Measurements from ENCODE around the gene ZNF200. TPM values are rescaled to one million over a fixed set of nuclear protein-coding genes. Genes with fewer than 3 reads are reported as not detected.
"Not testable (repeated sequence)": the region's sequence is repeated elsewhere in the genome, so short reads cannot be mapped to it uniquely, and the experiment has no call there.

The ZNF200 gene
- total RNA-seq, 4 donors from 2014 or later = 4.9 to 13.0 (median 7.4) TPM

DNA sequence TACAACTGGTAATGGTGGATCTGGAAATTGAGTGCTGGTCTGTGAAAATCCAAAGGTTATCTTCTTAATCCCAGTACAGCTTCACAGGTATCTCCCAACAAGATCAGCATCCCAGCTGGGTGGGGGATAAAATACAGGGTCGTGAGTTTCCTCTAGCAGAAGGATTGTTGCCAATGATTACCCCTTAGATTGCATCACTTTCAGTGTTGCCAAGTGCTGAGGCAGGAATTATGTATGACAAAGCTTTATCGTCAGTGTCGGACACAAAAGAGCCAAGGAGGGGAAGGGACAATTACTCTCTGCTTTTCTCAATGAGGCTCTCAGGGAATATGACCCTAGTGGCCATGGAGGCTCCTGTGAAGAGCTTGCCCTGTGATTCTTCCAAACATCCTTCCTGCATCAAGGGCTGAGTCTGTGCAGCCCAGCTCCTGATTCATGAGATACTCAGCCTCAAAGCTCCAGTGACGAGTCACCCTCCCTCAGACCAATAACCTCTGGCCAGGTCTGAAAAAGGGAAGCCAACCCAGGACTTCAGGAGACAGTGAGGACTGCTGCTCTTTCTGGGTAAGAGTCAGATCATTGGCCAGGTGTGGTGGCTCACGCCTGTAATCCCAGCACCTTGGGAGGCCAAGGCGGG is 31.9 kb downstream of the ZNF200 start:
- WGBS, 2 donors (ENCODE audit: low coverage in 1 of 2) = 60 to 84% methylated on average over 1 to 6 of the region's 6 CpGs

GRCh38 chr16:3198334-3199072 is 36.5 kb downstream of the ZNF200 start:
- TF ChIP-seq POLR2AphosphoS5 (IDR thresholded peaks at IDR 0.05) = no peak
- no peak for TF ChIP-seq POLR2A (IDR thresholded peaks at IDR 0.05)
- TF ChIP-seq EP300 (IDR thresholded peaks at IDR 0.05; ENCODE audit: low read depth) = no peak
- TF ChIP-seq CTCF (IDR thresholded peaks at IDR 0.05) = no peak
- no peaks in the 10 kb centered on the region for H3K9me3 ChIP-seq
- intact Hi-C loops (cut with DNase I; ENCODE audit: low total_unique reads) (no loop called here), in situ Hi-C loops (cut with MboI; ENCODE audit: low pct_ligation_motif_present in 1 of 4, low pct_unique_long_range_greater_than_20kb in 1 of 4, low sequenced_read_pairs in 3 of 4) (no loop called here)
- H3K27ac ChIP-seq = no peak overlapping the region
- H3K4me3 ChIP-seq = no peak overlapping the region
- no peaks in the 10 kb centered on the region for H3K36me3 ChIP-seq
- no peak for DNase-seq
- peaks cover 39% of the 10 kb centered on the region for H3K27me3 ChIP-seq
- WGBS, 2 donors (ENCODE audit: low coverage in 1 of 2) = 68 to 84% methylated on average over 8 to 13 of the region's 13 CpGs
- no peaks in the 10 kb centered on the region for H3K4me1 ChIP-seq

More for the DNA sequence above, 31.9 kb downstream of the ZNF200 start:
- Histone ChIP-seq H3K27ac (no peak overlapping the region), H3K9me3 (peaks cover 3 to 12% of the 10 kb centered on the region in 2 donors), H3K4me1 (no peaks in the 10 kb centered on the region), H3K36me3 (no peaks in the 10 kb centered on the region), H3K4me3 (no peak overlapping the region), H3K27me3 (peaks cover 3% of the 10 kb centered on the region)
- in situ Hi-C loops (cut with MboI; ENCODE audit: low pct_ligation_motif_present in 1 of 4, low pct_unique_long_range_greater_than_20kb in 1 of 4, low sequenced_read_pairs in 3 of 4) (no loop called here), intact Hi-C loops (cut with DNase I; ENCODE audit: low total_unique reads) (no loop called here)
- no peak for DNase-seq
- no peak for TF ChIP-seq POLR2AphosphoS5 (IDR thresholded peaks at IDR 0.05)
- TF ChIP-seq CTCF (IDR thresholded peaks at IDR 0.05) = no peak
- TF ChIP-seq POLR2A (IDR thresholded peaks at IDR 0.05) = no peak
- no peak for TF ChIP-seq EP300 (IDR thresholded peaks at IDR 0.05; ENCODE audit: low read depth)

- H3K4me3 ChIP-seq; H3K27ac ChIP-seq; H3K9me3 ChIP-seq; H3K36me3 ChIP-seq; in situ Hi-C loops (cut with MboI; ENCODE audit: low pct_ligation_motif_present in 1 of 4, low pct_unique_long_range_greater_than_20kb in 1 of 4, low sequenced_read_pairs in 3 of 4); H3K4me1 ChIP-seq; intact Hi-C loops (cut with DNase I; ENCODE audit: low total_unique reads); DNase-seq: not testable (repeated sequence)
- WGBS, 2 donors (ENCODE audit: low coverage in 1 of 2) = 69 to 73% methylated on average over 2 to 3 of the region's 3 CpGs
- H3K27me3 ChIP-seq = peaks cover 46% of the 10 kb centered on the region
These were observed 37.1 kb downstream of the ZNF200 start for GRCh38 chr16:3197694-3198333.

- WGBS, 2 donors (ENCODE audit: low coverage in 1 of 2) = 67% methylated on average over 10 of the region's 10 CpGs; no CpG with 5 or more reads in 1 of the 2 donors
- Histone ChIP-seq H3K9me3 (no peaks in the 10 kb centered on the region), H3K36me3 (no peaks in the 10 kb centered on the region), H3K27ac (no peak overlapping the region), H3K27me3 (peaks cover 64% of the 10 kb centered on the region), H3K4me3 (no peak overlapping the region), H3K4me1 (peaks cover 0 to 6% (median 0%) of the 10 kb centered on the region in 4 donors)
- no peak for DNase-seq
- in situ Hi-C loops (cut with MboI; ENCODE audit: low pct_ligation_motif_present in 1 of 4, low pct_unique_long_range_greater_than_20kb in 1 of 4, low sequenced_read_pairs in 3 of 4) (no loop called here), intact Hi-C loops (cut with DNase I; ENCODE audit: low total_unique reads) (no loop called here)
- TF ChIP-seq POLR2AphosphoS5 (IDR thresholded peaks at IDR 0.05) (no peak), CTCF (IDR thresholded peaks at IDR 0.05) (no peak), POLR2A (IDR thresholded peaks at IDR 0.05) (no peak), EP300 (IDR thresholded peaks at IDR 0.05; ENCODE audit: low read depth) (no peak)
These were observed 39.0 kb downstream of the ZNF200 start for GRCh38 chr16:3195975-3196374.
